NCI-H2029 treated with DMSO at 0.1 percent for 48 hours (cell line): ENCODE measurements around the gene CIBAR2.

Source experiments
- DNase-seq: peaks from one replicate; lab custom pipeline; 2025; lab: John Stamatoyannopoulos, UW

The CIBAR2 gene

GRCh38 chr16:85083051-85083639, 29.1 kb downstream of the CIBAR2 start:
- DNase-seq: no peak

DNA sequence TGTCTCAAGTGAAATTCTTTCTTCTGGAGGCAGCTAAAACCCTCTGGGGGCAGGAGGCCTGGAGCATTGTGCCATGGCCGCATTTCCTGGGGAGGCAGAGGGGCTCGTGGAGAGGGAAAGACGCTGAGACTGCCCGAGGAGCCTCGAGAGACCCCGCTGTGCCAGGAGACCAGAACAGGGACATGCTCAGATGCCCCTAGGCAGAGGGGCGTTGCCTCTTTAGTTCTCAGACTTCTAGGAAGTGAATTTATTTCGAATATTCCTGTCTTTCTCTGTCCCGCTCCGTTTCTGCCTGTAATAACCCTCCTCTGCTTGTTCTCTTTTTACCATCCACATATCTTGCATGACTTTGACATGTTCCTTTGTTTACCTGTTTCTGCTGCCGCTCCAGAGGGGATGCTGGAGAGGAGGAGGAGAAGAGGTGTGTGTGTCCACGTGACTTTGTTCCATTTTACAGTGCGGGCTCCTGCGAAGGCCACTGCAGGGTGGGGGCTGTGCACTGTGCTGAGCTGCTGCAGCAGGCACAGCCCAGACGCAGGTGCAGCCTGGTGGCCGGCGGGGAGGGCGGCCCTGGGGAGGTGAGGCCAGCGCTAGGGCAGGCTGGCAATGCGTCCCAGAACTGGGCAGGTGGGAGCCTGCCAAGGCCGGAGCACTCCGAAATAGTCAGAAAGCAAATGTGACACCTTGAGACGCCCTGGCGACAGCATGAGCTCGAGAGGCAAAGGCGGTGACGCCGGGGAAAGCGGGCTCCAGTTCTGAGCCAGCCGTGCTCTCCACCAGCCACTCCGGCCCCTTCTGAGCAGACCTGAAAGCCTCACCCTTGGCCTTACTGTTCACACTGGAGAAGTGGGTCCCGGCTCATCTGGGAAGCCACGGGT, 29.9 kb downstream of the CIBAR2 start:
- DNase-seq: no peak

- no peak for DNase-seq
Observed at GRCh38 chr16:85081765-85082164, 30.5 kb downstream of the CIBAR2 start.

DNA sequence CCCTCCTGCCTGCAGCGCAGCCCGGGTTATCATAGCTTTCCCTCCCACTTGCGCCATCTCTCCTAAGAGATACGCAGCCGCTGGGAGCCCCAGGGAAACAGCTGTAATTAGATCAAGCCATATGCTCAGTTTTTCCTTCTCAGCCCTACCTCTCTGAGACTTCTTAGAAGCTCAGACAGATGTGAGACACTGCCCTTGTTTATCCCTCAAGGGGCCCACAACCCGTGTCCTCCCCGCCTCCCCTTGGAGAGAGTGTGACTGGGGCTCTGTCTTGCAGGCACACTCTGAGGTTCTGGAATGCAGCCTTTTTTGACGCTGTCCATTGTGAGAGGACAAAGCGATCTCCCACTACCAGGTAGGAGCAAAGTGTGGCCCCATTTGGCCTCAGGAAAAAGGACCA, 31.2 kb downstream of the CIBAR2 start:
- no peak for DNase-seq

DNA sequence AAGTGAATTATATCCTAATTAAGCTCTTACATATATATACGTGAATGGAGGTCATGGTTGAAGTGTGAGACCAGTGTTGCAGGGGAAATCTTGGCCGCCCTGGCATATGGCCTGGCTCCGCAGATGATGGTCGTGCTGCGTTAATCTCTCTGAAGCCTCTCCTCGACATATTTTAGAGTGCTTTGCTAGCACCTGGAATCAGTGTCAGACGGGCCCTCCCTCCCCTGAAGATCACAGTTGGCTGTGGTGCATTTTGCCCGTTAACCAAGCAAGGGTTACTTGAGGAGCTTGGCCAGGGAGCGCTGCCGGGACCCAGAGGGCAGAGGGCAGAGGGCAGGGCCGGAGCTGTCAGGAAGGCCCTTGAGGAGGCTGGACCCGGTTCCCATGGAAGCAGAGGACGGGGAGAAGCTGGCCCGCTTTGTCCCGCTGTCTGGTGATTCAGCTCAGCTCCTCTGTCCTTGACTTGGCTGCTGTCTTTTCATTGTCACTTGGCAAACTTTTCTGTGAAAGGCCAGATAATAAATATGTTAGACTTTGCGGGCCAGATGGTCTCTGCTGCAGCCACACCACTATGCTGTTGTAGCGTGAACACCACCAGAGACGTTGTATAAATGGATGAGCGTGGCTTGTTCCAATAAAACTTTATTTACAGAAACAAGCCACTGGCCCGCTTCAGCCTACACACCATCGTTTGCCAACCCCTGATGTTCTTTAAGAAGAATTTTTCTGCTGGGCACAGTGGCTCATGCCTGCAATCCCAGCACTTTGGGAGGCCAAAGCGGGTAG, 32.3 kb downstream of the CIBAR2 start:
- DNase-seq: no peak

DNA sequence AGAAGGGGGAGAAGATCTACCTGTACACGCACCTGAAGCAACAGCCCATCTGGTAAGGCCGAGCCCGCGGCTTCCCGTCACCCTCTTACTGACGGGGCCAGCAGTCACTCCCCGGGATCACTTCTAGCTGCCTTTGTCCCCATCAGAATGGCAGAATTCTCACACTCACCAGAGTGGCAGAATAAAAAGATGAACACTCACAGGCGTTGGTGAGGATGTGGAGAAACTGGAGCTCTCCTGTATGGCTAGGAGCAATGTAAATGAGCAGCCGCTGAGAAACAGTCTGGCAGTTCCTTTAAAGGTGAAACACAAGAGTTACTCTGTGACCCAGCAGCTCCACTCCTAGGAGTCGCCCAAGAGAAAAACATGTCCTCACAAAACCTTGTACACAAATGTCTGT, 33.3 kb downstream of the CIBAR2 start:
- DNase-seq: no peak

DNA sequence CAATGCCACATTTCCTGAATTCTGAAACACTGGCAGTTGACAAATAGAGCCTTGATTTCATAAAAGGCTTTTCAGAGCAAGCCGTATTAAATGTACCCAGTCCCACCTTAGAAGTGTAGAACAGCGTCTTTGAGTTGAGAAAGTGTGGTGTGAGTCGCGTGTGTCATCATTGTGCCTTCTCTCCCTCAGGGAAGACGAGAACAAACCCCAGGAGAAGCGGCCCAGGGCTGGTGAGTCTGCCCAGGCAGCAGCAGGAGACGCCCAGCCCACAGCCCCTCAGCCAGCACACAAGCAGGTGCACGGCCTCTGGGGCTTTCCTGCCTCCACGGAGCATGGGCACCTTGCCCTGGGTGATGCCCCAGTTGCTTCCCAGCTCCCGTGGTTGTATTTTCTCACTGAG, 34.0 kb downstream of the CIBAR2 start:
- DNase-seq: no peak

- DNase-seq: no peak
Observed at GRCh38 chr16:85077576-85078125, 34.6 kb downstream of the CIBAR2 start.

DNA sequence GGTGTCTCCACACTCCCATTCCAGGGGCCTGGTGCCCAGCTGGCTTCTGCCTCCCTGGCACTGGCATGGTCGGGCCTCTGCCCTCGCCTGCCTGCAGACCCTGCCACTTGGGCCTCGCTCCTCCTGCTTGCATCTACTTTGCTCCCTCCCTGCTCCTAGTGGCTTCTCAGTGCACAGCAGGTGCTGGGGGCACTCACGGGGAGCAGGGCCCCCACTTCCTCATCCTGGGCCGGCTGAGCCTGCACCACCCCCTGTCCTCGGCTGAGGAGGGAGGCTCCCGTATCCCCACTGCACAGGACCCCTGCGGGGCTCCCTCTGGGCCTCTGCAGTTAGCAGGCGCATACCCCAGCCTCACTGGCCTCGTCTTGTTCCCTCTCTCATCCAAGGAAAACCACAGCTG, 35.2 kb downstream of the CIBAR2 start:
- DNase-seq: no peak

- no peak for DNase-seq
Observed at GRCh38 chr16:85075236-85075924, 36.9 kb downstream of the CIBAR2 start.

DNA sequence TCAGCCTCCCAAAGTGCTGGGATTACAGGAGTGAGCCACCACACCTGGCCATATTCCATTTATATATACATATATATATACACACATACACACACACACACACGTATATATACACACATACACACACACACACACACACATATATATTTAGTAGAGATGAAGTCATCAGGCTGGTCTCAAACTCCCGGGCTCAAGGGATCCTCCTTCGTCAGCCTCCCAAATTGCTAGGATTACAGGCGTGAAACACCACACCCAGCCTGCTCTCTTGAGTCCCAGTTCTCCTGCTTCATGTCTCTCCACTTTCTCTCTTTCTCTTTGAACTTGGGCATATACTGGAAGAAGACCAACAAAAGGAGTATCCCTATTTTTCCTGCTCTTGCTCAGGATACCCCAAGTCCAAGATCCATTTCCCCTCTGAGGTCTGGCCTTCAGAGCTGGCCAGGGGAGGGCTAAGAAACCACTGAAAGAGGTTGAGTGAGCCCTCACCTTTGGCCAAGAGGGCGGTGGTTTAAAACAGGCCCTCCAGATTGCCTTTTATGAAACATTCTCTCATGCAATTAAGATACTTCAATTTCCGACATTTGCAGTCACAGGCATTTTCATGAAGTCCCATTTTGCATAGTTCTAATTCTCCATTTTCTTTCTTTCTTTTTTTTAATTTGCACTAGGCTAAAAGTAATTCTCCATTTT, 37.9 kb downstream of the CIBAR2 start:
- no peak for DNase-seq

- no peak for DNase-seq
Observed at GRCh38 chr16:85072947-85073346, 39.3 kb downstream of the CIBAR2 start.

DNA sequence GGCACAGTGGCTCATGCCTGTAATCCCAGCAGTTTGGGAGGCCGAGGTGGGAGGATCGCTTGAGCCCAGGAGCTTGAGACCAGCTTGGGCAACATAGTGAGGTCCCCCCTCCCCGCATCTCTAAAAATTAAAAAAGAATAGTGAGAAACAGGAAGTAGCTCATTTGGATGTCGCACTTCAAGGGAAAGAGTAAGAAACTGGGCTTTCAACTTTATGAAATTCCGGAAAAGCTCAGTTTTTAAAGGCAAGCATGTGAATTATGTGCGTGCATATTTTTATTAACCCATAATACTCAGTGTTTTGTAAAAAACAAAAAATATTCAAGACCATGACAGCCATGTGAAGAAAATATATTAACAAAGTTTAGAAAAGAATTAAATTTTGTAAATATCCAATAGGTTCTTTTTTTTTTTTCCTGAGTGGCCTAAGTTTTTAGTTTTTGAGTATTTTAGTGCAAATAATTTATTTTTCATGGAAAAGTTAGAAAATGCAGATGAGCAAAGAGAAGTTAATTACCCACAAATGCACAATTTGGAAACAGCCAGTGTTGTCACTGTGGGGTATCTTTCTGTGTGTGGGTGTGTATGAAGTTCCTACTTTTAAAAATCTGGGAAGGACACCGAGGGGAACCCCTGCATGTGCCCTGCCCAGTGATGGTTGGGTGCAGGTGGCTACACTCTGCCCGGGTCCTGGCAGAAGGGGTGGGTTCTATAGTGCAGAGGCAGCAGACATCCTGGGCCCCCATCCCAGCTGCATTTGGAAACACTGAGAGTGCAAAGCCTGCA, 40.0 kb downstream of the CIBAR2 start:
- no peak for DNase-seq

- DNase-seq: no peak
Observed at GRCh38 chr16:85069171-85069570, 43.1 kb downstream of the CIBAR2 start.

GRCh38 chr16:85068746-85069145, 43.5 kb downstream of the CIBAR2 start:
- DNase-seq: no peak

- DNase-seq: no peak
Observed at GRCh38 chr16:85067426-85067825, 44.8 kb downstream of the CIBAR2 start.

GRCh38 chr16:85067024-85067423, 45.2 kb downstream of the CIBAR2 start:
- no peak for DNase-seq

- DNase-seq: no peak
Observed at GRCh38 chr16:85066346-85066885, 45.9 kb downstream of the CIBAR2 start.

DNA sequence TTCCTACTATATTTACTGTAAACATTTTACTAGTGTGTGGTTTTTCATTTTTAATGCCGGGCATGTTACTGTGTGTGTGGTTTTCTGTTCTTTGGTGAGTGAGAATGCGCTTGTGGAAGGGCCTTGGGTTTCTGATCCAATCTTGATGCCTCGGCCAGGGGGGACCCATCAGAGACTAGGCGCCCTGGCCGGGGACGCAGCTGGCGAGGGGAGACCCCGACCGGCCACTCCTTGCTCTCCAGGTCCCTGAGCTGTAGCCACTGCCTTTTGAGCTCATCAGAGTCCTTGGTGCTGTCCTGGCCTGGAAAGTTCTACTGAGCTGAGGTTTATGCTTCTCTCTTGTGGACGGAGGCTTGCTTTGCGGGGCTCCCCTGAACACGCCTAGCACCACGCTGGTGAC, 47.2 kb downstream of the CIBAR2 start:
- DNase-seq: no peak

- no peak for DNase-seq
Observed at GRCh38 chr16:85064186-85064585, 48.1 kb downstream of the CIBAR2 start.
